Ureter (tissue), 1 donor: Measurements from ENCODE around the gene FNDC11. TPM values are rescaled to one million over a fixed set of nuclear protein-coding genes. Genes with fewer than 3 reads are reported as not detected.
"Not testable (repeated sequence)": the region's sequence is repeated elsewhere in the genome, so short reads cannot be mapped to it uniquely, and the experiment has no call there.

ENCODE experiments used
- DNase-seq: peaks from one replicate; pipeline ENCODE4 v3.0.0-alpha.2; 2020; ENCODE audit warnings: low spot score
- total RNA-seq: library from RNA; stranded (reverse); gene quantifications from one replicate; pipeline ENCODE4 v1.2.4, GENCODE V29; 2023
- donor health status: DM: yes; HTN: yes; CAD: no.

The FNDC11 gene
- total RNA-seq, 1 donor from 2014 or later: 1.6 TPM

DNA sequence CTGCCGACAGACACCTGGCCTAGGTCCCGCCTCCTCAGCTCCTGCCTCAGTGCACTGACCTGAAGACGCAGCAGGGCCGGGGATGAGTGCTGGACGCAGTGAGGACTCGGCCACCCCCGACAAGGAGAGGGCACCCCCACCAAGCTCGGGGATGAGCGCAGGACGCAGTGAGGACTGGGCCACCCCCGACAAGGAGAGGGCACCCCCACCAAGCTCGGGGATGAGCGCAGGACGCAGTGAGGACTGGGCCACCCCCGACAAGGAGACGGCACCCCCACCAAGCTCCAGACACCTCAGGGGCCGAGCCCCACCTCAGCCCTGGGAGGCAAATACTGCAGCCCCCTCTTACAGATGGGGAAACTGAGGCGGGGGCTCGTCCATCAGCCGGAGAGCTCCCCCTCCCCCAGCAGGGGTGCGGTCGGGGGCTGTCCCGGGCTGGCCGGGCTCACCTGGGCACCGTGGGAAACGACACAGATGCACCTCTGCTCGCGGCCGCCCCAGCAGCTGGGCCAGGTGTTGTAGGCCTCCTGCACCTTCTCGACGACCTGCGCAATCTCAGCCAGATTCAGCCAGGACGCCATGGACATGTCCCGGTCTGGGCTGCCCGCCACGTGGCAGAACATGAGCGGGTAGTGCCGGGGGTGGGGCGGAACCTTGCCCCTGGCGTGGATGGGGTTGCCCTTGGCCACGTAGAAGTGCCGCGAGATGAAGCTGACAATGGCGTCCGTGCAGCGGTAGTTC is 12.6 kb downstream of the FNDC11 start:
- no peak for DNase-seq

GRCh38 chr20:63567136-63567385 is 13.1 kb downstream of the FNDC11 start:
- DNase-seq: no peak

DNA sequence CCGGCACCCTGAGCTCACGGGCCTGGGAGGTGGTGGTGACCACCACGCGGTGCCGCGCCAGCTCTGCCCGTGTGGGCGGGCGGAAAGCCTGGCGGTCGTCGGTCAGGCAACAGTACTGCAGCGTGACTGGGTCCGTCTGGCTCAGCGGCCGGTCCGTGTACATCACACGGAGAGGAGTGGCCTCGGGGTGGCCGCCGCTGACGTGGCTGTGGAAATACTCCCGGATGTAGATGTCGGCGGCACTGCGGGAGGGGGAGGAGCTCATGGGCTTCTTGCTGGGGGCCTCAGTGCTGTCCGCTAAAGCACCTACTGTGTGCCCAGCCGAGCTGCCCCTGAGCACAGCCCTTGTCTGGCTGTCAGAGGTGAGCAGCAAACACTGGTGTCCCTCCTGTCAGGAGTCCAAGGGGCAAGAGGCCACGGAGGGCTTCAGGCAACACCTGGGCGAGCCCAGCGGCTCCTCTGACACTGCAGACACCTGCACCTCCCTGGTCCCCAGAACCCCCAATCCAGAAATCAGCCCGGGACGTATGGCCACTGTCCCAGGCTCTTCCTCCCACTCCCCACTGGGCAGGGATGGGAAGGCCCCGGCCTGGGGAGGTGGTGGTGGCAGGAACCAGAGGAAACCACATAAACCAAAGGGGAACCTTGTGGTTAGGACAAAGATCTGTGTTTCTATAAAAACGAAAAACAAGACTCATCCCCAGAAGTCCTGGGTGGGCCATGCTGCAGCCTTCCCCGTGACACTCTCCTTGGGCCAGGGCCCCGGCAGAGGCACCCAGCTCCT is 13.6 kb downstream of the FNDC11 start:
- no peak for DNase-seq

GRCh38 chr20:63568170-63568981 is 14.4 kb downstream of the FNDC11 start:
- DNase-seq: no peak

DNA sequence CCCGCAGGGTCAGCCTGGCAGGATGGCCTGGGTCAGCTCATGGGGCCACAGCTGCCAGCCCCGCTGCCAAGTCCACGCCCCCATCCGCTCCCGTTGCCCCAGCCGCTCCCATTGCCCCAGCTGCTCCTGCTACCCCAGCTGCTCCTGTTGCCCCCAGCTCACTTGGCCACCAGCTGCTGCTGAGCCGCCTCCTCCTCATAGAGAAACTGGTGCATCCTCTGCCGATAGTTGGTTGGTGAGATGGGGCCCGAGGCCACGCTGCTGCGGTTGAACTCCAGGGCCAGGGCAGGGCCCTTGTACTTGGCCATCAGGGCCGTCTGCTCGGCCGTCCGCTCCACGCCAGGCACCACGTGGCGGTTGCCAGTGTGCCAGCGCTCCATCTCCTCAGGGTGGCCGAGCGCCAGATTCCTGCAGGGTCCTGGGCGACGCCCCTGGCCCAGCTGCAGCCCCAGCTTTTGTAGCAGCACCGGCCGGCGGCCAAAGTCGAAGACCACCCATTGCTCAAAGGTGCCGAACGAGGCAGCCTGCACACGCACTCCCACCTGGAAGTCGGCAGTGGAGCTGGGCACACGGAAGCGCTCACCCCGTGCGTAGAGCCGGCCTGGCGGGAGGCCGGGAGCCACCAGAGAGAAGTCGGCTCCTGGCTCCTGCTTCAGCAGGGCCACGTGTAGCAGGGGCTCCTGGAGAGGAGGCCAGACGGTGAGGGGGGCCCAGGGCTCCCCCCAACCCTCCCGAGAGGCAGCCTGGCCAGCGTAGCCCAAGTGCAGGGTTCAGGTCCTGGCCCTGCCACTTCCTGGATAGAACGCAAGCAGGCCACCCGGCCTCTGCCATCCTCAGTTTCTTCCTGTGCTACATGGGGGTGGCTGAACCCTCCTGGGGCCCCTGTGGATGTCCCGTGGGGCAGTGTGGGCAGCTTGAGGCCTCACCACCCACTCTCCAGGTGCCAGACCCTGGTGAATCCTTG is 15.3 kb downstream of the FNDC11 start:
- no peak for DNase-seq

- DNase-seq: no peak
Observed at GRCh38 chr20:63570281-63571086, 16.5 kb downstream of the FNDC11 start.

DNA sequence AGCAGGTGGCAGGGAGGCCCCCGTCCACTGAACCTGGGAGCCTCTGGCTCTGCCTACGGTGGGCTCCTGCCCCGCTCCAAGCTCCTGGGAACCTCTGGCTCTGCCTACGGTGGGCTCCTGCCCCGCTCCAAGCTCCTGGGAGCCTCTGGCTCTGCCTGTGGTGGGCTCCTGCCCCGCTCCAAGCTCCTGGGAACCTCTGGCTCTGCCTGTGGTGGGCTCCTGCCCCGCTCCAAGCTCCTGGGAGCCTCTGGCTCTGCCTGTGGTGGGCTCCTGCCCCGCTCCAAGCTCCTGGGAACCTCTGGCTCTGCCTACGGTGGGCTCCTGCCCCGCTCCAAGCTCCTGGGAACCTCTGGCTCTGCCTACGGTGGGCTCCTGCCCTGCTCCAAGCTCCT is 17.1 kb downstream of the FNDC11 start:
- not testable (repeated sequence) for DNase-seq

DNA sequence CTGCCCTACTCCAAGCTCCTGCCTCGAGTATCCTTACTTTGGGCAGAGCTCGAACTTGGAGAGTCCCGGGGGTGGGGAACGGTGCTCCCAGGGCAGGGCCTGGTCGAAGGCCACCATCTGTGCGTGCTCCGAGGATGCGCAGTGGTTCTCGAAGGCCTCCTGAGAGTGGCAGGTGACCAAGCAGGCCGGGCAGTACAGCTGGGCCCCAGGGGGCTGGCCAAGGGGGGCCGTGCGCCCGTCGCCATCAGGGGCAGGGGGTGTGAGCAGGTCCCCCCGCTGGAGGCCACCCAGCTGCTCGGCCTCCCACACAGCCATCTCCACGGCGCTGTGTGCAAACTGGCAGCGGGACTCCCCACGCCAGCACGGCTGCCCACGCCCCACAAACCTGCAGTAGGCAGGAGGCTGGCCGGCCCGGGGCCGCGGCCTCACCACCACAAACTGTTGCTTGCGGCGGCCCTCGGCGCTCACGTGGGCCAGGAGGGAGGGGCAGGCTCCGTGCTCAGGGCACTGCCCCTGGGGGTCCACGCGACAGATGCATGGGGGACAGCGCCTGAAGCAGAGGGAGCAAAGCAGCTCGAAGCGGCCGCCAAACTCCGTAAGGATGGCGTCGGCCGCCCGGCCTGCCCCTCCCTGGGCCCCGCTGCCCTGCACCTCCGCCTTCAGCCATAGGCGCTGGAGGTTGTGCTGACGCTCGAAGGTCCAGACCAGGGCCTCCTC is 18.3 kb downstream of the FNDC11 start:
- DNase-seq: no peak

DNA sequence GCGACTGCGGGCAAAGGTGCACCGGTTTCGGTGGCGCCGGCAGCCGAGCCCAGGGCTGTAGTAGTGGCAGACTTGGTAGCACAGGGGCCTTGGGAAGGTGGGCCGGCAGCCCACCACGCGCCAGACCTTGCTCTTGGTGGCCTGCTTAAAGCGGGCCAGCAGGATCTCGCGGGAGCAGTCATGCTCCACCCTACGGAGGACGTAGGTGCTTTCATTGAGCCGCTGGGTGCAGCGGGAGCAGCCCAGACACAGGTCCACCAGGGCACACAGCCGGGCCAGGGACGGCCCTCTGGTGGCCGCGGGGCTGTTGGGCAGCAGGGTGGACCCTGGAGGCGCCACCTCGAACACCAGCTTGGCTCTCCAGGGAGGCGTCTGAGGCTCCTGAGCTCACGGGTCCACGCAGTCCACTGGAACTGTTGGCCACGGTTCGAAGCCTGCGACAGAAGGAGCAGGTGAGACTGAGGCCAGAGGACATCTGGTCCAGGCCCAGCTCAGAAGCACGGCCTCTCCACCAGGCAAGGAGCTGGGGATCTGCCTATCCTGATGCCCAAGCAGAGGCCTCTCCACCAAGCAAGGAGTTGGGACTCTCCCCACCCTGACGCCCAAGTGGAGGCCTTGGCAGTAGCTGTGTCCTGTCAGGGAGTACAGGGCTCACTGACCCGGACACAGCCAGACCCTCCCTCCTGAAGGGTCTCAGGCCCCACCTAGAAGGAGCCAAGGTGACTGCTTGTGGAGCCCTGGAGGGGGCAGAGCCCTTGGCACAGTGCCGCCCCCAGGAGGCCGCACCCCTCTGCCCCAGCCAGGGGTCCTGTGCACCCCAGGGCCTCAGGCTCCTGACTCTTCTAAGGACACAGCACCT is 19.1 kb downstream of the FNDC11 start:
- no peak for DNase-seq

DNA sequence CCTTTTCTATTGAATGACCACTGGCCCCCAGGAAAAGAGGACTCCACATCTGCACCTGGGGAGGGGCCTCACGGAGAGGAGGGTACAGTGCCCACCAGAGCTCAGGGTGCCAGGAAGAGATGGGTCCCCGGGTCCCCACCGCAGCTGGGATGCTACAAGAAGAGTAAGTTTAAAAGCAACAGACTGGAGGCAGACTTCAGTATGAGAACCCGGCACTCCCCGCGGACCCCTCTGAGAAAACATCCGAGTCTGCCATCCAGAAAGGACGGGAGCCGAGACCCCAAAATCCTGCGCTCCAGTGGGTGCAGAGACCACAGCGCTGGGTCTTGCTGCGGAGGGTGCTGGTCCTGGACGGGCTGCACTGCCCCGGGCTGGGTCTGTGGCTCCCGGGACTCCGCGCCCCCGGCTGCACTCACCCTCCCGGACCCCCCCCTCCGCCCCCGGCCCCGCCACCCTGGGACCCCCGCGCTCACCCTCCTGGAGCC is 19.7 kb downstream of the FNDC11 start:
- DNase-seq: no peak

DNA sequence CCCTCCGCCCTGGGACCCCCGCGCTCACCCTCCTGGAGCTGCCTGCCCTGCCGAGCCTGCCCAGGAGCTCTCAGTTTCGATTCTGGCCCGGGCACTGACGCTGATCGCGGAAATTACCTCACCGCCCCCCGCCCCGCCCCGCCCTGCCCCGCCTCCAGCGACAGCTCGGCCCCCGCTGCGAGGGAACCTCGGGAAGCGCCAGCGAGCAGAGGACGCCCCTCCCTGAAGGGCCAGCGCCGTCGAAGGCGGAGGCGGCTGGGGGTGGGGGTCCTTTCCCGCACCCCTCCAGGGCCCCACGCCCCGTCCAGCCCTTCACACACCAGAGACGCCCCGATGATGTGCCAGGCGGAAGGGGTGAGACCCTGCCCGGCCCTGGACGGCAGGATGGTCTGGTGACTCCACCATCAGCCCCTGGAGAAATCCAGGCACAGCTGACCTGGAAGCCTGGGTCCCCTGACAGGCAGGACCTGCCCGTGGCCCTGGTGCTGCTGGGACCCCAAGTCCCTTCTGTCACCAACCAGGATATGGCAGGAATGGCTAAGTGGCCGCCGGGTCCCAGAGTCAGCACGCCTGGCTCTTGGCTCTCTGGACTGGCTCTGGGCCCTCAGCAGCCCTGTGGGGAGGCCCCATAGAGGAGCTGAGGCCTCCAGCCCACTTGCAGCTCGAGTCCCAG is 20.3 kb downstream of the FNDC11 start, which contains the start of gene HELZ2:
Gene HELZ2 (minus strand): TSS at position 84 of the 673 bp plus-strand sequence. CDS start 1,854 bp downstream, outside the sequence.
- peak; percentile 86 for DNase-seq

- no peak for DNase-seq
Observed at GRCh38 chr20:63574829-63575743, 21.1 kb downstream of the FNDC11 start.

DNA sequence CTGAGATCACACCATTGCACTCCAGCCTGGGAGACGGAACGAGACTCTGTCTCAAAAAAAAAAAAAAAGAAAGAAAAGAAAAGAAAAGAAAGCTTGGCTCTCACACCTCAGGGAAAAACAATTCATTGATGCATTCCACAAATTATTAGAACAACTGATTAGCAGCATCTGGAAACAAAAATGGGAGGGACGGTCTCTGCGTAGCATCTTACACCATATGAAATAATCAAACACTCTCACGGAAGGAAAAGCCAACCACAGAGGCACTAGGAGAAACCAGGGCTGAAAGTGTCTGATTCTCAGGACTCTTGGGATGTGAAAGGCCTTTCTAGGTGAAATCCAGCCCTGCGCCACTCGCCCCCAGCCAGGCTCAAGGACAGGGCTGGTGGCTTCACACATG is 22.4 kb downstream of the FNDC11 start:
- DNase-seq: no peak

DNA sequence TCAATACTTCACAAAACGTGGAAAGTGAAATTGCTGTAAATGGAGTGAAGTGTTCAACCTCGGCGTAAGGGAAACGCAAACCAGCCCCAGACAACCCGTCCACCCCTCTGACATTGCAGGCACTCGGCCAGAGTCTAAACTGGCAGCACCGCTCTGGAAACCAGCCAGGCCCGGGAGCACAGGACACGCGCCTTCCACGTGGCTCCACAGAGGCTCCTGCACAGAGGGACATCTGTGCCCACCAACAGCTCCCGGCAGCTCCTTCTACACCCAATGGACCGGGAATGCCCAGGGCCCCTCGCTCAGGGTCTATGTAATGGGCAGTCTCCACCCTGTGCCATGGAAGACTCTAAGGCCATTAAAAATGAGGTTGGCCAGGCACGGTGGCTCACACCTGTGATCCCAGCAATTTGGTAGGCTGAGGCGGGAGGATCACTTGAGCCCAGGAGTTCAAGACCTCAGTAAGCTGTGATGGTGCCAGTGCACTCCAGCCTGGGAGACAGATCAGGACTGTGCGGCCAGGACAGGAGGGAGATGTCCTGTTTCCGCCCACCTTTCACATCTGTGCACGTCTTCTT is 23.4 kb downstream of the FNDC11 start:
- DNase-seq: no peak

GRCh38 chr20:63578224-63579016 is 24.5 kb downstream of the FNDC11 start:
- DNase-seq: no peak
